Measurements from ENCODE around the gene CPTP.

Gene CPTP

GRCh38 chr1:1374589-1374928, 50.0 kb downstream of the CPTP start:
- ChIA-PET POLR2A (interaction anchor here (1.2 kb wide), 1 partner anchor 25 kb away, joined by 5 read pairs; the partner anchor contains the start of gene CCNL2), CTCF (interaction anchor here (1.0 to 3.7 kb wide), 3 partner anchors 17 to 65 kb away, joined by 3 to 20 read pairs (median 6); partner anchors contain the start of gene CCNL2)
- no peak for DNase-seq (ENCODE audit: extremely low spot score)
- no peak for TF ChIP-seq CTCF (IDR thresholded peaks at IDR 0.05; ENCODE audit: control extremely low read depth, extremely low read depth, low read depth, missing control alignments)

GRCh38 chr1:1374929-1375662, 50.5 kb downstream of the CPTP start, which contains the start of gene AURKAIP1:
Gene AURKAIP1 (minus strand): TSS chr1:1375207. CDS start chr1:1374756, 451 bp downstream.
- peak; percentile 41 for TF ChIP-seq CTCF (IDR thresholded peaks at IDR 0.05; ENCODE audit: control extremely low read depth, extremely low read depth, low read depth, missing control alignments)
- CTCF ChIA-PET: interaction anchor here (0.8 to 3.7 kb wide), 5 partner anchors 11 to 65 kb away, joined by 3 to 20 read pairs (median 4); partner anchors contain the start of genes CCNL2 and MRPL20
- POLR2A ChIA-PET: interaction anchor here (0.6 to 1.2 kb wide), 4 partner anchors 24 to 144 kb away, joined by 3 to 5 read pairs (median 4); partner anchors contain the start of genes CCNL2 and SDF4
- DNase-seq (ENCODE audit: extremely low spot score): peak; percentile 99

- ChIA-PET CTCF (interaction anchor here (3.7 kb wide), 1 partner anchor 23 kb away, joined by 20 read pairs; the partner anchor contains the start of gene CCNL2), POLR2A (interaction anchor here (0.5 to 1.2 kb wide), 4 partner anchors 9 to 24 kb away, joined by 3 to 7 read pairs (median 6); no protein-coding TSS in a partner anchor)
- no peak for TF ChIP-seq CTCF (IDR thresholded peaks at IDR 0.05; ENCODE audit: control extremely low read depth, extremely low read depth, low read depth, missing control alignments)
- DNase-seq (ENCODE audit: extremely low spot score): no peak
Measured at GRCh38 chr1:1376551-1377226, 52.1 kb downstream of the CPTP start.

- POLR2A ChIA-PET: interaction anchor here (0.5 to 0.7 kb wide), 2 partner anchors 19 to 41 kb away, joined by 6 to 7 read pairs; no protein-coding TSS in a partner anchor
- no peak for DNase-seq (ENCODE audit: extremely low spot score)
- CTCF ChIA-PET: interaction anchor here (1.1 to 1.7 kb wide), 4 partner anchors 10 to 127 kb away, joined by 4 to 7 read pairs (median 4); partner anchors contain the start of gene CCNL2
- no peak for TF ChIP-seq CTCF (IDR thresholded peaks at IDR 0.05; ENCODE audit: control extremely low read depth, extremely low read depth, low read depth, missing control alignments)
Measured at GRCh38 chr1:1377540-1378205, 53.1 kb downstream of the CPTP start.
